HG03354 (cell line): Measurements from ENCODE around the gene ZNF629.

Experiments
- ATAC-seq: cut with Tn5 transposase; IDR thresholded peaks from one replicate; pipeline ENCODE4 v1.9.1; 2021; ENCODE audit warnings: mild to moderate bottlenecking; ENCODE audit not compliant: unreplicated experiment, poor library complexity, severe bottlenecking

The ZNF629 gene

GRCh38 chr16:30728899-30729672, 57.9 kb downstream of the ZNF629 start:
- no peak for ATAC-seq
